Thoracic aorta endothelial cell (primary cell): Measurements from ENCODE around the gene APEX2. TPM values are rescaled to one million over a fixed set of nuclear protein-coding genes. Genes with fewer than 3 reads are reported as not detected.

Experiments used
- total RNA-seq: library from RNA; depleted of rRNA; stranded (reverse); fragments of >200 nt; gene quantifications from 2 replicates; pipeline ENCODE4 v1.2.3, GENCODE V29; 2012

The APEX2 gene, protein sequence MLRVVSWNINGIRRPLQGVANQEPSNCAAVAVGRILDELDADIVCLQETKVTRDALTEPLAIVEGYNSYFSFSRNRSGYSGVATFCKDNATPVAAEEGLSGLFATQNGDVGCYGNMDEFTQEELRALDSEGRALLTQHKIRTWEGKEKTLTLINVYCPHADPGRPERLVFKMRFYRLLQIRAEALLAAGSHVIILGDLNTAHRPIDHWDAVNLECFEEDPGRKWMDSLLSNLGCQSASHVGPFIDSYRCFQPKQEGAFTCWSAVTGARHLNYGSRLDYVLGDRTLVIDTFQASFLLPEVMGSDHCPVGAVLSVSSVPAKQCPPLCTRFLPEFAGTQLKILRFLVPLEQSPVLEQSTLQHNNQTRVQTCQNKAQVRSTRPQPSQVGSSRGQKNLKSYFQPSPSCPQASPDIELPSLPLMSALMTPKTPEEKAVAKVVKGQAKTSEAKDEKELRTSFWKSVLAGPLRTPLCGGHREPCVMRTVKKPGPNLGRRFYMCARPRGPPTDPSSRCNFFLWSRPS
- 12.1 and 14.6 TPM in 2 replicates for total RNA-seq

DNA sequence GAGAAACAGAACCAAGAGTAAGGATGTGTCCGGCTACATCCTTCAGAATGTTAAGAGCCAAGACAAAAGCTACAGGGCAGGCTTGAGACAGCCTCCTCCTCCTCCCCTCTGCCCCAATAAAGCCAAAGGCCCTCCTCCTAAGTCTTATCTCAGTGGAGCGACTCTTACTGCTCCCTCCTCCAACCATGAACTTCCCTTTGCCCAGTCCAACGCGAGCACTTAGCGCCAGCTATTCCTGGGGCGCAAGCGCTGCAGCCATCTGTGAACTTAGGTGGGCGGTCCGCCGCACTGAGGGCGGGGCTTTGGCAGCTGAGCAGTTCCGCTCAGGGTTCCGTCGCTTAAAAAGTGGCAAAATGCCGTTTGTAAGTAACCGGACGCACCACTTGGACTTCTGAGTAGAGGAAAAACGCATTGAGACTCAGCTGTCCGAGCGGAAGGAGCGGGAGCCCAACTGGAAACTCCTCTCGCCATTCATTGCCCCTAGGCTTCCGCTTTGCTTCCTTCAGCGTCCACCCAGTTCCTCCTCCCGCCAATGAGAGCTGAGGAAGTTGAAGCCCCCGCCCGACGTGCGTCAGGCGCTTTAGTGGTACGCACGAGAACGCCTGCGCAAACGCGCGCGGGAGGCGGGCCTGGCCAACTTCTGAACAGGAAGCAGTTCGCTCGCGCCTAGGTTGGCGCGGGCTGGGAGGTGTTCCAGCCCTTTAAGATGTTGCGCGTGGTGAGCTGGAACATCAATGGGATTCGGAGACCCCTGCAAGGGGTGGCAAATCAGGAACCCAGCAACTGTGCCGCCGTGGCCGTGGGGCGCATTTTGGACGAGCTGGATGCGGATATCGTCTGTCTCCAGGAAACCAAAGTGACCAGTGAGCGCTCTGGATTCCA lies at the start of gene APEX2:
Gene APEX2, plus strand, starts transcription at position 647 of the 882 bp plus-strand sequence. Its CDS starts 60 bp downstream, at position 707.

DNA sequence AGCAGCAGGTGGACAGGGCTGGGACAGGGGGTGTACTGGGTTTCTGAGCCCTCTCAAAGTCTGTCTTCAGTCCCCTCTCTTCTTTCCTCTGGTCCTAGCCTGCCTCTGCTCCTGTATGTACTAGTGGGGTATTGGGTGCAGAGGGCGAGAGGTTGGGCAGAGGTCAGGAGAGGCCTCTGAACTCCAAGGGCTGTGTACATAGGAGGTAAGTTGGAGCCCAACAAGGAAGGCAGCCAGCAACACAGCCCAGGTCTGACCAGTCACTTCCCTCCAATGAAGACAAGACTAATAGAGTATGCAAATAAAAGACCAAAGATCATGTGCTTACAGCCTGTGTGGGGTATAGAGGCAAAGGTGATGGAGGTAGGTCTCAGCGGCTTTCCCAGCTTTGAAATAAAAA lies 6.1 kb upstream of the APEX2 start, which contains the start of gene PFKFB1:
Gene PFKFB1, minus strand, starts transcription at position 90 of the 400 bp plus-strand sequence. CDS start 181 bp downstream, outside the sequence.

DNA sequence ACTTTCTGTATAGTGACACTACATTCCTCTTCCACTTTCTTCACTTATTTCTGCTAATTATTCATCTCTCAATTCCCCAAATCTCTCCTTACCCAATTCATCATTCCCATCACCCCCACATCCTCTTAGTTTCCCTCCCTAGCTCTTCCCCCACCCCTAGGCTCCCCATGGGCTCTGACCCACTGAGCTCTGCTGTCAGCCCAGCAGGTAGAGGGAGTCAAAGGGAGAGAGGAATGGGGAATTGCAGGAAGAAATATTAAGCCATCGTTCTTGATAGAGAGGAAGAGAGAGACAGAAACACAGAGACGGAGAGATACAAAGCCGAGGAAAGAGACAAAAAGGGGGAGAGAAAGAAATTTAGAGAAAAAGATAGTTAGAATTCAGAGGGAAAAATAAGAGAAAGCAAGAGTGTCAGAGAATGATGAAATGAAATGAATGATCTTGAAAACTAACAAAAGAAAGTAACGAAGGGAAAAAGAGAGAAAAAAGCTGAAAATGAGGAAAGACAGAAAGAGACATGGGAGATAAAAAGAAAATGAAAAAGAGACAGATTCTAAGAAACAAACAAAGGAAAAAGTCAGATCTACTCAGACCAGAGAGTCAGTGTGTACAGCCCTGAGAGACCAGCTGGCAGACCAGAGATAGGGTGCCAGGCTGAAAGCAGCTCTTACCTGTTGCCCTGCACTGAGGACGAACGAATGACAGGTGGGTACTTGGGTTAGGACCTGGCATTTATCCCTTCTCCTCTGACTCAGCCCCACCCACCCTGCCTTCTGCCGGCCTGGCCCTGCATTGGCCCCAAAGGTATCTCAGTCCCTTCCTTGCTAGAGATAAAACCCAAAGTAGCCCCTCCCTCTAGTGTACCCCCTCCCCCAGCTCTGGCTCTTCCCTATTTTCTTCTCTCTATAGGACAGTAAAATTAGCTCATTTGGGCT lies 30.4 kb downstream of the APEX2 start, which contains the start of gene ALAS2:
Gene ALAS2, minus strand, starts transcription at position 707 of the 935 bp plus-strand sequence. CDS start 4,977 bp downstream, outside the sequence.

Other genes with a start within 250 kb of the APEX2 start
- gene ITIH6, start 202.1 kb upstream of the APEX2 start, total RNA-seq, result not detected in 2 replicates
- 132 and 188 TPM in 2 replicates for gene MAGED2, start 192.6 kb upstream of the APEX2 start, total RNA-seq
- gene TRO, start 79.5 kb upstream of the APEX2 start, total RNA-seq, result 2.0 and 2.5 TPM in 2 replicates
- 0.07 TPM in 1 of 2 replicates, not detected in the other for gene PFKFB1, start 6.2 kb upstream of the APEX2 start, total RNA-seq
- gene ALAS2, start 30.6 kb downstream of the APEX2 start, total RNA-seq, result not detected in 2 replicates
- gene PAGE2B, start 74.7 kb downstream of the APEX2 start, total RNA-seq, result not detected in 2 replicates
- not detected in 2 replicates for gene PAGE2, start 88.7 kb downstream of the APEX2 start, total RNA-seq
- gene PAGE5, start 220.0 kb downstream of the APEX2 start, total RNA-seq, result not detected in 2 replicates